DOHH2 (cell line): ENCODE data around the gene CORO2B.

Source experiments
- H3F3A ChIP-seq: fragments of 200-600 bp; sonication (generic), shearing (Covaris generic); 2 replicates; pipeline ENCODE4 v1.6.0; 2016; ENCODE audit warnings: antibody characterized with exemption, mild to moderate bottlenecking; ENCODE audit not compliant: control insufficient read depth, insufficient read depth
- H3K27ac ChIP-seq: fragments of 200-600 bp; sonication (generic); 2 replicates; pipeline ENCODE4 v1.5.1; 2014; ENCODE audit warnings: low read depth, mild to moderate bottlenecking, low read length, moderate library complexity
- H3K27me3 ChIP-seq: fragments of 200-600 bp; sonication (generic); 2 replicates; pipeline ENCODE4 v1.6.1; 2014; ENCODE audit warnings: mild to moderate bottlenecking, low read length, mixed read lengths; ENCODE audit not compliant: control insufficient read depth
- H3K36me3 ChIP-seq: fragments of 200-600 bp; sonication (generic); 2 replicates; pipeline ENCODE4 v1.6.1; 2014; ENCODE audit warnings: mild to moderate bottlenecking, low read length, moderate library complexity, mixed read lengths; ENCODE audit not compliant: control insufficient read depth
- H3K4me1 ChIP-seq: fragments of 200-600 bp; sonication (generic); 2 replicates; pipeline ENCODE4 v1.6.1; 2014; ENCODE audit warnings: mild to moderate bottlenecking, low read length, mixed read lengths; ENCODE audit not compliant: control insufficient read depth
- H3K4me2 ChIP-seq: fragments of 200-600 bp; sonication (generic); 2 replicates; pipeline ENCODE4 v1.6.0; 2014; ENCODE audit warnings: mild to moderate bottlenecking, low read length, moderate library complexity
- H3K4me3 ChIP-seq: fragments of 200-600 bp; sonication (generic); 2 replicates; pipeline ENCODE4 v1.5.1; 2014; ENCODE audit warnings: mild to moderate bottlenecking, low read length, mixed read lengths
- H3K79me2 ChIP-seq: fragments of 200-600 bp; sonication (generic); 2 replicates; pipeline ENCODE4 v1.6.1; 2014; ENCODE audit warnings: mild to moderate bottlenecking, low read length, mixed read lengths; ENCODE audit not compliant: control insufficient read depth
- H3K9me2 ChIP-seq: fragments of 200-600 bp; sonication (generic); replicated peaks from 2 replicates; pipeline ENCODE4 v1.6.1; 2014; ENCODE audit warnings: mild to moderate bottlenecking, low read length, mixed read lengths; ENCODE audit not compliant: control insufficient read depth
- H3K9me3 ChIP-seq: fragments of 200-600 bp; sonication (generic); 2 replicates; pipeline ENCODE4 v1.6.1; 2014; ENCODE audit warnings: antibody characterized with exemption, low read length, mixed read lengths; ENCODE audit not compliant: control insufficient read depth, insufficient read depth
- H4K20me1 ChIP-seq: fragments of 200-600 bp; sonication (generic); 2 replicates; pipeline ENCODE4 v1.6.0; 2014; ENCODE audit warnings: low read depth, mild to moderate bottlenecking, antibody characterized with exemption, low read length, moderate library complexity; ENCODE audit not compliant: control insufficient read depth, insufficient read depth
- EZH2phosphoT487 ChIP-seq: fragments of 200-600 bp; sonication (generic); IDR thresholded peaks from 2 replicates; pipeline ENCODE4 v1.6.1; 2017; ENCODE audit warnings: borderline replicate concordance, mild to moderate bottlenecking, antibody characterized with exemption, low read length, moderate library complexity, mixed read lengths
- TF ChIP-seq, protein P1 (sequence below): fragments of 200-600 bp; sonication (generic); IDR thresholded peaks from one replicate; pipeline ENCODE4 v1.5.1; 2014; ENCODE audit warnings: antibody characterized with exemption, mild to moderate bottlenecking, low read depth, low read length; ENCODE audit not compliant: poor library complexity, severe bottlenecking

CORO2B gene

DNA sequence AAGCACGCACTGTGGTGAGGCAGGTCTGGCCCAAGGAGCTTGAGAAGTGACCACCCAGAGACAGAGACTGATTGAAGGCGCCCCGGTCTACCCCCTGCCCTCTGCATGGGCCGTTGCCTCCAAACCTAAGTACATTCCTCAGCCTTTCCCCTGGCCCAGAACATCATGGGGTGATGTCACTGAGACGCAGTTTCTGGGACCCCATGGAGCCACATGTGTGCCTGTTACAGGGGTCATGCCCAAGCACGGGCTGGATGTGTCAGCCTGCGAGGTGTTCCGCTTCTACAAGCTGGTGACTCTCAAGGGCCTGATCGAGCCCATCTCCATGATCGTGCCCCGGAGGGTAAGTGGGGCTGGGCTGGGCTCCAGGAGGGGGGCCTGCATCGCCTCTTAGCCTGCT lies 139.7 kb downstream of the CORO2B start:
- peaks cover 11% of the 10 kb centered on the region for H3K27me3 ChIP-seq

DNA sequence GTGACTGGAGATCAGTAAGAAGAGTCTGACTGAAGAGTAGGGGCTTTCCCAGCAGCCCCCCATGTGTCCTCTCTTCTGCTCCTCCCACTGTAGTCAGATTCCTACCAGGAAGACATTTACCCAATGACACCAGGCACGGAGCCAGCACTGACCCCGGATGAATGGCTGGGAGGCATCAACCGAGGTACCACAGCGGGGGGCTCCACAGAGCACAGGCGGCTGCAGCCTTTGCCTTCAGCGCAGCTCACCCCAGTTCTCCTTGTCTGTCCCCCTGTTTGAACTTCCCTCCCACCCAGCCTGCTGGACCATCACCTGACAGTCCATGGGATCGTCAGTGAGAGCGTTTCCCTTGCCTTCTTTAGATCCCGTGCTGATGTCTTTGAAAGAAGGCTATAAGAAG lies 140.3 kb downstream of the CORO2B start:
- H3F3A ChIP-seq = no peaks in the 10 kb centered on the region
- H3K79me2 ChIP-seq = no peaks in the 10 kb centered on the region
- no peaks in the 10 kb centered on the region for H3K36me3 ChIP-seq
- H3K27ac ChIP-seq = no peak overlapping the region
- H3K9me3 ChIP-seq = no peaks in the 10 kb centered on the region
- H3K9me2 ChIP-seq = no peaks in the 10 kb centered on the region
- no peak overlapping the region for H3K4me2 ChIP-seq
- H3K27me3 ChIP-seq = peaks cover 11% of the 10 kb centered on the region
- no peak overlapping the region for H3K4me3 ChIP-seq
- TF ChIP-seq, protein P1, sequence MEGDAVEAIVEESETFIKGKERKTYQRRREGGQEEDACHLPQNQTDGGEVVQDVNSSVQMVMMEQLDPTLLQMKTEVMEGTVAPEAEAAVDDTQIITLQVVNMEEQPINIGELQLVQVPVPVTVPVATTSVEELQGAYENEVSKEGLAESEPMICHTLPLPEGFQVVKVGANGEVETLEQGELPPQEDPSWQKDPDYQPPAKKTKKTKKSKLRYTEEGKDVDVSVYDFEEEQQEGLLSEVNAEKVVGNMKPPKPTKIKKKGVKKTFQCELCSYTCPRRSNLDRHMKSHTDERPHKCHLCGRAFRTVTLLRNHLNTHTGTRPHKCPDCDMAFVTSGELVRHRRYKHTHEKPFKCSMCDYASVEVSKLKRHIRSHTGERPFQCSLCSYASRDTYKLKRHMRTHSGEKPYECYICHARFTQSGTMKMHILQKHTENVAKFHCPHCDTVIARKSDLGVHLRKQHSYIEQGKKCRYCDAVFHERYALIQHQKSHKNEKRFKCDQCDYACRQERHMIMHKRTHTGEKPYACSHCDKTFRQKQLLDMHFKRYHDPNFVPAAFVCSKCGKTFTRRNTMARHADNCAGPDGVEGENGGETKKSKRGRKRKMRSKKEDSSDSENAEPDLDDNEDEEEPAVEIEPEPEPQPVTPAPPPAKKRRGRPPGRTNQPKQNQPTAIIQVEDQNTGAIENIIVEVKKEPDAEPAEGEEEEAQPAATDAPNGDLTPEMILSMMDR = no peak
- H3K4me1 ChIP-seq = no peaks in the 10 kb centered on the region
- H4K20me1 ChIP-seq = no peaks in the 10 kb centered on the region

More for the DNA sequence above, 139.7 kb downstream of the CORO2B start:
- H3K9me3 ChIP-seq = no peaks in the 10 kb centered on the region
- no peaks in the 10 kb centered on the region for H3K4me1 ChIP-seq
- no peak overlapping the region for H3K4me3 ChIP-seq
- no peaks in the 10 kb centered on the region for H3K9me2 ChIP-seq
- no peak overlapping the region for H3K4me2 ChIP-seq
- no peak overlapping the region for H3K27ac ChIP-seq
- H4K20me1 ChIP-seq = no peaks in the 10 kb centered on the region
- no peak for TF ChIP-seq EZH2phosphoT487
- TF ChIP-seq, protein P1 = no peak
- no peaks in the 10 kb centered on the region for H3K79me2 ChIP-seq
- no peaks in the 10 kb centered on the region for H3F3A ChIP-seq
- H3K36me3 ChIP-seq = no peaks in the 10 kb centered on the region

GRCh38 chr15:68719672-68720071 lies 140.9 kb downstream of the CORO2B start:
- H4K20me1 ChIP-seq = no peaks in the 10 kb centered on the region
- no peaks in the 10 kb centered on the region for H3K79me2 ChIP-seq
- H3K4me2 ChIP-seq = no peak overlapping the region
- H3F3A ChIP-seq = no peaks in the 10 kb centered on the region
- no peak overlapping the region for H3K4me3 ChIP-seq
- H3K9me3 ChIP-seq = no peaks in the 10 kb centered on the region
- no peak for TF ChIP-seq EZH2phosphoT487
- TF ChIP-seq, protein P1 = no peak
- H3K36me3 ChIP-seq = no peaks in the 10 kb centered on the region
- H3K4me1 ChIP-seq = no peaks in the 10 kb centered on the region
- peaks cover 11% of the 10 kb centered on the region for H3K27me3 ChIP-seq
- no peaks in the 10 kb centered on the region for H3K9me2 ChIP-seq
- no peak overlapping the region for H3K27ac ChIP-seq

GRCh38 chr15:68721886-68722285 lies 143.1 kb downstream of the CORO2B start:
- no peak for TF ChIP-seq EZH2phosphoT487
- TF ChIP-seq, protein P1 = no peak
- Histone ChIP-seq H3K27ac (no peak overlapping the region), H3K27me3 (peaks cover 13% of the 10 kb centered on the region; the same call in 1 of the 2 replicates), H3K9me3 (no peaks in the 10 kb centered on the region), H3K4me1 (no peaks in the 10 kb centered on the region), H4K20me1 (no peaks in the 10 kb centered on the region), H3K36me3 (no peaks in the 10 kb centered on the region), H3K4me2 (no peak overlapping the region), H3K4me3 (no peak overlapping the region), H3F3A (no peaks in the 10 kb centered on the region), H3K9me2 (no peaks in the 10 kb centered on the region), H3K79me2 (no peaks in the 10 kb centered on the region)
